Activated CD4-positive, alpha-beta T cell treated with anti-CD3 and anti-CD28 coated beads, Interleukin-2, amount 50 U/mL, for 48 hours (primary cell): ENCODE results near the gene PRCD.

Source experiments
- DNase-seq, 2 experiments: peaks; one replicate each; pipeline ENCODE4 v3.0.0-alpha.2; 2020

Gene PRCD

GRCh38 chr17:76575570-76575969 is 35.7 kb downstream of the PRCD start:
- DNase-seq = no peak

- DNase-seq = no peak
Measured at GRCh38 chr17:76576189-76576588, 36.3 kb downstream of the PRCD start.

GRCh38 chr17:76577876-76578275 is 38.0 kb downstream of the PRCD start:
- DNase-seq = no peak

GRCh38 chr17:76578376-76578775 is 38.5 kb downstream of the PRCD start:
- no peak for DNase-seq

- DNase-seq = no peak
Measured at GRCh38 chr17:76579281-76579680, 39.4 kb downstream of the PRCD start.

- no peak for DNase-seq
Measured at GRCh38 chr17:76581515-76581914, 41.7 kb downstream of the PRCD start.

- no peak for DNase-seq
Measured at GRCh38 chr17:76582660-76583059, 42.8 kb downstream of the PRCD start.

GRCh38 chr17:76584427-76585032 is 44.7 kb downstream of the PRCD start:
- no peak for DNase-seq

- DNase-seq = no peak
Measured at GRCh38 chr17:76585033-76585648, 45.3 kb downstream of the PRCD start.

- peak; percentile 43 to 52 for DNase-seq
Measured at GRCh38 chr17:76585649-76586593, 46.1 kb downstream of the PRCD start, which contains the start of gene ST6GALNAC2. TSS of gene ST6GALNAC2 (minus strand) at chr17:76585860. CDS start at chr17:76585808, 52 bp downstream.

- no peak for DNase-seq
Measured at GRCh38 chr17:76586741-76587487, 47.1 kb downstream of the PRCD start.

- no peak for DNase-seq
Measured at GRCh38 chr17:76588182-76588581, 48.3 kb downstream of the PRCD start.

- no peak for DNase-seq
Measured at GRCh38 chr17:76593384-76593826, 53.6 kb downstream of the PRCD start.

GRCh38 chr17:76593959-76594358 is 54.1 kb downstream of the PRCD start:
- DNase-seq = no peak

GRCh38 chr17:76594690-76595089 is 54.8 kb downstream of the PRCD start:
- no peak for DNase-seq
